ENCODE results near the gene C1GALT1C1L.
"Not testable (repeated sequence)": the region's sequence is repeated elsewhere in the genome, so short reads cannot be mapped to it uniquely, and the experiment has no call there.

C1GALT1C1L gene

GRCh38 chr2:43653506-43653905 is 22.7 kb downstream of the C1GALT1C1L start:
- Histone ChIP-seq H3K27me3 (ENCODE audit: control insufficient read depth, insufficient read depth, low read length) (no peaks in the 10 kb centered on the region), H3K9me3 (ENCODE audit: control insufficient read depth, insufficient read depth, low read length) (no peaks in the 10 kb centered on the region), H3K4me3 (ENCODE audit: low read length) (no peak overlapping the region), H3K27ac (ENCODE audit: low read length) (no peak overlapping the region), H3K36me3 (ENCODE audit: control insufficient read depth, insufficient read depth, low read length) (no peaks in the 10 kb centered on the region), H3K4me1 (ENCODE audit: control insufficient read depth, insufficient read depth, low read length) (no peaks in the 10 kb centered on the region)
- no CpG with 5 or more reads among the region's 2 CpGs for WGBS (ENCODE audit: insufficient coverage, insufficient read length)
- no peak for DNase-seq (ENCODE audit: low read depth, low spot score)

DNA sequence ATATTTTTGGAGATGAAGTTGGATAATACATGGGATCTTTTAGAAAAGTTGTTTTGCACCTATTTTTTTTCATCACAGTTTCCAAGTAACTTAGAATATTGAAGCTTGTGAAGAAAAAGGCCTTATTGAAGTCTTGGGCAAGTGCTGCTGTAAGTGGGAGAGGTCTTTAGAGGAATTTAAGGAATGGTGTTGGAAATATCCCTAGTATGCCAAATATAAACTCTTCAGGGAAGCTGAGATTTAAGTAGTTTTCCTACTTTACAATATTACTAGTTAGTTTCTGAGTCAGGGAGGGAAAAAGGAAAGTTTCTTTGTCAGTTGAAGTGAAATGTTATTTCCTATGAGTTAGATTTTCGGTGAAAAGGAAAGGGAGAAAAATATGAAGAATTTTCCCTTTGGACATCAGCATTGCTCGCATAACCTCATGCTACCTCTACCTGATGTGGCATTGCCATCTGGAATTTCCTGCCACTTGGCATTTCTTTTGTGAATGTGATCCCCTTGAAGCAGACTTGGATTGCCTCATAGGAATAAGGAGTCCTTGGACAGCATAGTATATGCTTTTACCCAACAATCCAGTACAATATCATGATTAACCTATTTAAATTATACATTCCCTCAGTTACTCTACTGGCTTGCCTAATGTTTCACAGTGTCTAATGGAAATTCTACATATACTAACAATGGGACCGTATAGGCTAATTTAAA is 27.1 kb downstream of the C1GALT1C1L start:
- no peaks in the 10 kb centered on the region for H3K9me3 ChIP-seq (ENCODE audit: control insufficient read depth, insufficient read depth, low read length)
- no peaks in the 10 kb centered on the region for H3K4me1 ChIP-seq (ENCODE audit: control insufficient read depth, insufficient read depth, low read length)
- H3K4me3 ChIP-seq (ENCODE audit: low read length), result no peak overlapping the region
- no peaks in the 10 kb centered on the region for H3K36me3 ChIP-seq (ENCODE audit: control insufficient read depth, insufficient read depth, low read length)
- WGBS (ENCODE audit: insufficient coverage, insufficient read length), result 100% methylated on average over 1 of the region's 3 CpGs
- H3K27ac ChIP-seq (ENCODE audit: low read length), result no peak overlapping the region
- no peak for DNase-seq (ENCODE audit: low read depth, low spot score)
- no peaks in the 10 kb centered on the region for H3K27me3 ChIP-seq (ENCODE audit: control insufficient read depth, insufficient read depth, low read length)

DNA sequence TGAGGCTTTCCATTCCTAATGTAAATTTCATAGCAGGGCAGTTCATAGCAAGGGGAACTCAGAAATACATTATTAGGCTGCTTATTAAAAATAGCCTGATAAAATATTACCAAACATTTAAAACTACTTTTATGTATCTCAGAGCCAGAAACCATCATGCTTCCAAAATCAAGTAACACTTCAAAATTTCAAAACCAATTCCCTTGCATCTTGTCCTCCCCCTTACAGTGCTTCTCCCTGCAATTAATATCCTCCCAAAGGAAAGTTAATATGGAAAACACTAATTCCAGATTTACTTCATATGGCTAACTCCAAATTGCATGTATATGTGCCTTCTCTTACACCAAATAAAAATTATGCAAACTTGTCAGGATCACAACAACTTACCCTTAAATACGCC is 32.5 kb downstream of the C1GALT1C1L start:
- Histone ChIP-seq H3K36me3 (ENCODE audit: control insufficient read depth, insufficient read depth, low read length) (no peaks in the 10 kb centered on the region), H3K27ac (ENCODE audit: low read length) (no peak overlapping the region), H3K27me3 (ENCODE audit: control insufficient read depth, insufficient read depth, low read length) (no peaks in the 10 kb centered on the region), H3K4me1 (ENCODE audit: control insufficient read depth, insufficient read depth, low read length) (no peaks in the 10 kb centered on the region), H3K9me3 (ENCODE audit: control insufficient read depth, insufficient read depth, low read length) (no peaks in the 10 kb centered on the region), H3K4me3 (ENCODE audit: low read length) (no peak overlapping the region)
- WGBS (ENCODE audit: insufficient coverage, insufficient read length), result no CpG with 5 or more reads among the region's 1 CpG
- no peak for DNase-seq (ENCODE audit: low read depth, low spot score)

GRCh38 chr2:43642363-43642762 is 33.9 kb downstream of the C1GALT1C1L start:
- no peak for DNase-seq (ENCODE audit: low read depth, low spot score)

GRCh38 chr2:43637030-43637803 is 39.0 kb downstream of the C1GALT1C1L start, which contains the start of gene PLEKHH2:
Gene PLEKHH2, plus strand, starts transcription at chr2:43637260. Its CDS starts 7,414 bp downstream, at chr2:43644674.
- Histone ChIP-seq H3K36me3 (ENCODE audit: control insufficient read depth, insufficient read depth, low read length) (no peaks in the 10 kb centered on the region), H3K4me3 (ENCODE audit: low read length) (peak within 1 kb of the TSS; percentile 88), H3K27me3 (ENCODE audit: control insufficient read depth, insufficient read depth, low read length) (peaks cover 4% of the 10 kb centered on the region; the same call in 1 of the 2 replicates), H3K4me1 (ENCODE audit: control insufficient read depth, insufficient read depth, low read length) (no peaks in the 10 kb centered on the region), H3K9me3 (ENCODE audit: control insufficient read depth, insufficient read depth, low read length) (no peaks in the 10 kb centered on the region), H3K27ac (ENCODE audit: low read length) (no peak within 1 kb of the TSS)
- DNase-seq (ENCODE audit: low read depth, low spot score), result peak; percentile 74
- no CpG with 5 or more reads among the region's 75 CpGs for WGBS (ENCODE audit: insufficient coverage, insufficient read length)

More at GRCh38 chr2:43642363-43642762, 33.9 kb downstream of the C1GALT1C1L start:
- Histone ChIP-seq H3K36me3 (ENCODE audit: control insufficient read depth, insufficient read depth, low read length) (no peaks in the 10 kb centered on the region), H3K4me3 (ENCODE audit: low read length) (no peak overlapping the region), H3K9me3 (ENCODE audit: control insufficient read depth, insufficient read depth, low read length) (no peaks in the 10 kb centered on the region), H3K4me1 (ENCODE audit: control insufficient read depth, insufficient read depth, low read length) (no peaks in the 10 kb centered on the region), H3K27me3 (ENCODE audit: control insufficient read depth, insufficient read depth, low read length) (peaks cover 4% of the 10 kb centered on the region; the same call in 1 of the 2 replicates), H3K27ac (ENCODE audit: low read length) (no peak overlapping the region)
- WGBS (ENCODE audit: insufficient coverage, insufficient read length), result no CpG with 5 or more reads among the region's 2 CpGs

GRCh38 chr2:43636621-43637020 is 39.6 kb downstream of the C1GALT1C1L start:
- Histone ChIP-seq H3K27me3 (ENCODE audit: control insufficient read depth, insufficient read depth, low read length) (peaks cover 4% of the 10 kb centered on the region; the same call in 1 of the 2 replicates), H3K27ac (ENCODE audit: low read length) (no peak overlapping the region), H3K4me1 (ENCODE audit: control insufficient read depth, insufficient read depth, low read length) (no peaks in the 10 kb centered on the region), H3K9me3 (ENCODE audit: control insufficient read depth, insufficient read depth, low read length) (no peaks in the 10 kb centered on the region), H3K36me3 (ENCODE audit: control insufficient read depth, insufficient read depth, low read length) (no peaks in the 10 kb centered on the region), H3K4me3 (ENCODE audit: low read length) (peak overlapping the region; percentile 20; the same call in 1 of the 2 replicates)
- WGBS (ENCODE audit: insufficient coverage, insufficient read length), result no CpG with 5 or more reads among the region's 10 CpGs
- no peak for DNase-seq (ENCODE audit: low read depth, low spot score)

- not testable (repeated sequence) for H3K4me1 ChIP-seq (ENCODE audit: control insufficient read depth, insufficient read depth, low read length); H3K4me3 ChIP-seq (ENCODE audit: low read length); H3K27me3 ChIP-seq (ENCODE audit: control insufficient read depth, insufficient read depth, low read length); H3K36me3 ChIP-seq (ENCODE audit: control insufficient read depth, insufficient read depth, low read length); H3K9me3 ChIP-seq (ENCODE audit: control insufficient read depth, insufficient read depth, low read length); H3K27ac ChIP-seq (ENCODE audit: low read length); DNase-seq (ENCODE audit: low read depth, low spot score)
- WGBS (ENCODE audit: insufficient coverage, insufficient read length), result no CpG with 5 or more reads among the region's 12 CpGs
Observed at GRCh38 chr2:43636153-43636552, 40.1 kb downstream of the C1GALT1C1L start.

DNA sequence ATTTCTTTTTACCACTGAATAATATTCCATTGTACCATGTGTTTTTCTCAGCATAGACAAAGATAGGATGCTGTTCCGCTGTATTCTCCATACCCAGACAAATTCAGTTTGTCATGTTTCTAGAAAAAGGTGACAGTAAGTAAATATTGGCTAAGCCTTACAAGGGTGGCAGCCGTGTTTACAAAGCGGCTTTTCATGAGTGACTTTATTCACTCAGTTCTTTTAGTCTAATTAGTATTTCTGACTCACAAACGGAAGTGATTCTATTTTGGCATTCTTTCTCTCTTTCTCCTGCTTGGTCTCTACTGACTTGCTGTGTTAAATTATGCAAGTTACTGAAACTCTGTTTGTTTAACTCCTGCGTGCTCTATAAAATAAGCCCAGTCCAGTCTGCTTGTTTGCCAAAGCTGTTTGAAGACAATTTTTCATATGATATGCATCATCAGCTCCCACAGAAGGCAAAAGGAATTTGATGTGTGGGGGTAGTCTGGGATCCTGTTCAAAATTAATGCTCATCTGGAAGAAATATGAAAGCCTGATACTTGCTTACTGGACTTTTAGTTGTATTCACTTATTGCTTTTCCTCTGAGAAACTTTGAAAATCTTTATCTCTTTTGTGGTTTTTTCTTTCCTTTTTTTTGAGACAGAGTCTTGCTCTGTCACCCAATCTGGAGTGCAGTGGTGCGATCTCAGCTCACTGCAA is 41.5 kb downstream of the C1GALT1C1L start:
- no peak for DNase-seq (ENCODE audit: low read depth, low spot score)
- H3K9me3 ChIP-seq (ENCODE audit: control insufficient read depth, insufficient read depth, low read length), result no peaks in the 10 kb centered on the region
- no peaks in the 10 kb centered on the region for H3K36me3 ChIP-seq (ENCODE audit: control insufficient read depth, insufficient read depth, low read length)
- WGBS (ENCODE audit: insufficient coverage, insufficient read length), result no CpG with 5 or more reads among the region's 6 CpGs
- no peak overlapping the region for H3K27ac ChIP-seq (ENCODE audit: low read length)
- H3K27me3 ChIP-seq (ENCODE audit: control insufficient read depth, insufficient read depth, low read length), result peaks cover 4% of the 10 kb centered on the region; the same call in 1 of the 2 replicates
- H3K4me1 ChIP-seq (ENCODE audit: control insufficient read depth, insufficient read depth, low read length), result no peaks in the 10 kb centered on the region
- no peak overlapping the region for H3K4me3 ChIP-seq (ENCODE audit: low read length)

- no peak for DNase-seq (ENCODE audit: low read depth, low spot score)
- Histone ChIP-seq H3K36me3 (ENCODE audit: control insufficient read depth, insufficient read depth, low read length) (no peaks in the 10 kb centered on the region), H3K4me3 (ENCODE audit: low read length) (no peak overlapping the region), H3K9me3 (ENCODE audit: control insufficient read depth, insufficient read depth, low read length) (no peaks in the 10 kb centered on the region), H3K27ac (ENCODE audit: low read length) (no peak overlapping the region), H3K27me3 (ENCODE audit: control insufficient read depth, insufficient read depth, low read length) (no peaks in the 10 kb centered on the region), H3K4me1 (ENCODE audit: control insufficient read depth, insufficient read depth, low read length) (no peaks in the 10 kb centered on the region)
- WGBS (ENCODE audit: insufficient coverage, insufficient read length), result no CpG with 5 or more reads among the region's 11 CpGs
Observed at GRCh38 chr2:43631618-43632317, 44.5 kb downstream of the C1GALT1C1L start.
